MM.1S (cell line): ENCODE data around the gene ATL1.

Experiments
- DNase-seq: peaks from one replicate; pipeline ENCODE4 v3.0.0-alpha.2; 2015
- H2AFZ ChIP-seq: fragments of 300-600 bp; sonication (generic); 2 replicates; pipeline ENCODE4 v1.6.0; 2016; ENCODE audit warnings: antibody characterized with exemption, low read length
- H3F3A ChIP-seq: fragments of 300-600 bp; sonication (generic); 2 replicates; pipeline ENCODE4 v1.6.1; 2016; ENCODE audit warnings: mild to moderate bottlenecking, antibody characterized with exemption, low read length, moderate library complexity, mixed read lengths; ENCODE audit not compliant: insufficient read depth
- H3K27ac ChIP-seq: fragments of 300-600 bp; sonication (generic); 2 replicates; pipeline ENCODE4 v1.5.1; 2016; ENCODE audit warnings: mild to moderate bottlenecking, low read length
- H3K27me3 ChIP-seq: fragments of 300-600 bp; sonication (generic); replicated peaks from 2 replicates; pipeline ENCODE4 v1.6.0; 2016; ENCODE audit warnings: low read length; ENCODE audit not compliant: insufficient read depth
- H3K36me3 ChIP-seq: fragments of 300-600 bp; sonication (generic); replicated peaks from 2 replicates; pipeline ENCODE4 v1.6.1; 2016; ENCODE audit warnings: mild to moderate bottlenecking, low read length, mixed read lengths; ENCODE audit not compliant: insufficient read depth
- H3K4me1 ChIP-seq: fragments of 300-600 bp; sonication (generic); 2 replicates; pipeline ENCODE4 v1.6.1; 2016; ENCODE audit warnings: low read length, mixed read lengths
- H3K4me2 ChIP-seq: fragments of 300-600 bp; sonication (generic); 2 replicates; pipeline ENCODE4 v1.6.0; 2016; ENCODE audit warnings: low read depth, low read length
- H3K4me3 ChIP-seq: fragments of 300-600 bp; sonication (generic); 2 replicates; pipeline ENCODE4 v1.5.1; 2016; ENCODE audit warnings: low read length, mixed read lengths
- H3K79me2 ChIP-seq: fragments of 300-600 bp; sonication (generic); 2 replicates; pipeline ENCODE4 v1.6.1; 2016; ENCODE audit warnings: mixed run types, low read length, mixed read lengths
- H3K9ac ChIP-seq: fragments of 300-600 bp; sonication (generic); 2 replicates; pipeline ENCODE4 v1.6.1; 2016; ENCODE audit warnings: low read length, mixed read lengths
- H3K9me2 ChIP-seq: fragments of 300-600 bp; sonication (generic); replicated peaks from 2 replicates; pipeline ENCODE4 v1.6.1; 2016; ENCODE audit warnings: mild to moderate bottlenecking, low read length, mixed read lengths; ENCODE audit not compliant: insufficient read depth
- H3K9me3 ChIP-seq: fragments of 300-600 bp; sonication (generic); replicated peaks from 2 replicates; pipeline ENCODE4 v1.6.1; 2016; ENCODE audit warnings: mild to moderate bottlenecking, low read length, mixed read lengths; ENCODE audit not compliant: insufficient read depth
- H4K20me1 ChIP-seq: fragments of 300-600 bp; sonication (generic); 2 replicates; pipeline ENCODE4 v1.6.1; 2016; ENCODE audit warnings: mild to moderate bottlenecking, low read length, moderate library complexity, mixed read lengths; ENCODE audit not compliant: insufficient read depth
- CTCF ChIP-seq: fragments of 300-600 bp; sonication (generic); IDR thresholded peaks from 2 replicates; pipeline ENCODE4 v1.5.1; 2016; ENCODE audit warnings: antibody characterized with exemption, low read length, mixed read lengths
- EZH2 ChIP-seq: fragments of 300-600 bp; sonication (generic); optimal IDR thresholded peaks from 2 replicates; pipeline ENCODE3; 2017; ENCODE audit warnings: low read depth, mild to moderate bottlenecking, antibody characterized with exemption, low read length, mixed read lengths
- EZH2phosphoT487 ChIP-seq: fragments of 300-600 bp; sonication (generic); IDR thresholded peaks from 2 replicates; pipeline ENCODE4 v1.6.1; 2018; ENCODE audit warnings: antibody characterized with exemption, low read length

ATL1 gene

GRCh38 chr14:50669441-50669986 lies 109.6 kb downstream of the ATL1 start:
- Histone ChIP-seq H3K9me2 (no peaks in the 10 kb centered on the region), H3K36me3 (no peaks in the 10 kb centered on the region), H3K9ac (no peak overlapping the region), H3K79me2 (peaks cover 22% of the 10 kb centered on the region), H3K4me2 (no peak overlapping the region), H3K27ac (no peak overlapping the region), H3K4me1 (no peaks in the 10 kb centered on the region), H3K27me3 (no peaks in the 10 kb centered on the region), H3F3A (0 out of 2 replicates have a peak, but pooled peaks cover 7% of the 10 kb centered on the region), H3K4me3 (no peak overlapping the region), H4K20me1 (no peaks in the 10 kb centered on the region), H3K9me3 (no peaks in the 10 kb centered on the region), H2AFZ (no peak overlapping the region)
- DNase-seq: no peak
- TF ChIP-seq CTCF (no peak), EZH2phosphoT487 (no peak), EZH2 (no peak)

DNA sequence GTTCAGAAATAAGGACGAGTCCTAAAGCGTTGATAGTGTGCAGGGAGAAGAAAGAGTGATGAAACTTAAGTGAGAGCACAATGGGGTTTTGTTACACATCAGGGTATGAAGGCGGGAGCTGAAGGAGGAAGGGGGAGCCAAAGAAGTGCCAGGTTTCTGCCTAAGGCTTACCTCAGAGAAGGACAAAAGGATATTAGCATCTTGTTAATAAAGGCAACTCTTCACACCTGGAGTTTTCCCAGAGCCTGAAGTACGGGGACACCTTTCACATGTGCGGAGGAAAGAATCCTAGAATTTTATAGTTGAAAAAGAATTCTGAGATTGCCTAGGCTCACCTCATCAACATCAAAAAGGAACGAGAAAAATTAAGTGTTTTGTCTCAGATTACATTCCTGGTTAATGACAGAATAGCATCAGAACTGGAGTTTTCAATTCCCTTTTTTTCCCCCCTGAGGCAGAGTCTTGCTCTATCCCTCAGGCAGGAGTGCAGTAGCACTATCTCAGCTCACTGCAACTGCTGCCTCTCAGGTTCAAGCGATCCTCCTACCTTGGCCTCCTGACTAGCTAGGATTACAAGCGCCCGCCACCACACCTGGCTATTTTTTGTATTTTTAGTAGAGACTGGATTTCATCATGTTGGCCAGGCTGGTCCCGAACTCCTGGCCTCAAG lies 110.4 kb downstream of the ATL1 start:
- Histone ChIP-seq H4K20me1 (no peaks in the 10 kb centered on the region), H2AFZ (no peak overlapping the region), H3K9ac (no peak overlapping the region), H3K4me3 (no peak overlapping the region), H3K9me3 (no peaks in the 10 kb centered on the region), H3F3A (0 out of 2 replicates have a peak, but pooled peaks cover 7% of the 10 kb centered on the region), H3K27me3 (no peaks in the 10 kb centered on the region), H3K9me2 (no peaks in the 10 kb centered on the region), H3K36me3 (no peaks in the 10 kb centered on the region), H3K4me2 (no peak overlapping the region), H3K79me2 (peaks cover 20% of the 10 kb centered on the region), H3K27ac (no peak overlapping the region), H3K4me1 (no peaks in the 10 kb centered on the region)
- TF ChIP-seq CTCF: no peak
- no peak for TF ChIP-seq EZH2phosphoT487
- no peak for TF ChIP-seq EZH2
- DNase-seq: no peak

DNA sequence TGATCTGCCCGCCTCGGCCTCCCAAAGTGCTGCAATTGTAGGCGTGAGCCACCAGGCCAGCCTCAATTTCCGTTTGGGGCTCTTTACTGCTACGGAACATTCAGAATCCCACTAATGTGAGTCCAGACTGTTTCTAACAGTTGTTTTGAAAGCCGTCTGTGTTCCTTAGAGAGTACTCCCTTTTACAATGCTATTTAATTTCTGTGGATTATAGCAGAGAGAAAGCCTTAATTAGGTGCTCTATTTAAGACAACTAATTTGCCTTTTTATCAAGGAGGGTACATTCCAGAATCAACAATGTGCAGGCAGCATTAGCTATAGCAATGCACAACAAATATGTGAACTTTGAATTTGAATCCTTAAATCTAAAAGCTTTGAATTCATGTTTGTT lies 110.9 kb downstream of the ATL1 start:
- Histone ChIP-seq H2AFZ (no peak overlapping the region), H3K9me3 (no peaks in the 10 kb centered on the region), H3K36me3 (no peaks in the 10 kb centered on the region), H3K9ac (no peak overlapping the region), H3K9me2 (no peaks in the 10 kb centered on the region), H3K4me1 (no peaks in the 10 kb centered on the region), H3K4me2 (no peak overlapping the region), H3K4me3 (no peak overlapping the region), H3K79me2 (peaks cover 15% of the 10 kb centered on the region), H3K27ac (no peak overlapping the region), H3K27me3 (no peaks in the 10 kb centered on the region), H4K20me1 (no peaks in the 10 kb centered on the region), H3F3A (0 out of 2 replicates have a peak, but pooled peaks cover 7% of the 10 kb centered on the region)
- no peak for DNase-seq
- TF ChIP-seq EZH2phosphoT487 (no peak), CTCF (no peak), EZH2 (no peak)
